Fibroblast of skin of right biceps (primary cell): Measurements from ENCODE around the gene ZNF79.

Experiments used
- DNase-seq: peaks from one replicate; pipeline ENCODE4 v3.0.0-alpha.2; 2013

The ZNF79 gene

DNA sequence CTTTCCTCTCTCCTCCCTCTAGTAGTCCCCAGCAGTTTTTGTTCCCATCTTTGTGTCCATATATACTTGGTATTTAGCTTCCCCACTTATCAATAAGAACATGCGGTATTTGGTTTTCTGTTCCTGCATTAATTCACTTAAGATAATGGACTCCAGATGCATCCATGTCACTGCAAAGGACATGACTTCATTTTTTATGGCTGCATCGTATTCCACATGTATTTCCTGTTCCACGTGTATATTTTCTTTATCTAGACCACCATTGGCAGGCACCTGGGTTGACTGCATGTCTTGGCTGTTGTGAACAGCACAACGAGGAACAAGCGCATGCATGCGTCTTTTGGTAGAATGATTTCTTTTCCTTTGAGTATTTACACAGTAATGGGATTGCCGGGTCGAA, 6.2 kb downstream of the ZNF79 start:
- no peak for DNase-seq

- no peak for DNase-seq
These were observed 13.5 kb downstream of the ZNF79 start for GRCh38 chr9:127437497-127438264.

DNA sequence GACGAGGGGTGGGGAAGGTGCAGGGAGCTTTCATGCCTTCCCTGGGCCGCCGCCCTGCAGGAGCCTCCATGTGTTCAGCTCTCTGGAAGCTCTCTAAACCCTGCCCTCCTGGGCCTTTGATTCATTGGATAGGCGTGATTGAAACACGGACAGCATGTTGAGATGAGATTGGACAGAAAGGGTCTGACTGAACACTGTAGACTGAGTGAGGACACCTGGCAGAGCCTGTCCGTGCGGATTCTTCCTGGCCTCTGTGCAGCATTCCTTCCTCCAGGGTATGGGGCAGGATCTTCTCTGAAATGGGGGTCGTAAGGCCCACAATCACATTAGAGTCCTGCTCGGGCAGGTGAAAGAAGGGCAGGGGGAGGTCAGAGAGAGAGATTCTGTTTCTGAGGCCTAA, 14.2 kb downstream of the ZNF79 start:
- DNase-seq = no peak

DNA sequence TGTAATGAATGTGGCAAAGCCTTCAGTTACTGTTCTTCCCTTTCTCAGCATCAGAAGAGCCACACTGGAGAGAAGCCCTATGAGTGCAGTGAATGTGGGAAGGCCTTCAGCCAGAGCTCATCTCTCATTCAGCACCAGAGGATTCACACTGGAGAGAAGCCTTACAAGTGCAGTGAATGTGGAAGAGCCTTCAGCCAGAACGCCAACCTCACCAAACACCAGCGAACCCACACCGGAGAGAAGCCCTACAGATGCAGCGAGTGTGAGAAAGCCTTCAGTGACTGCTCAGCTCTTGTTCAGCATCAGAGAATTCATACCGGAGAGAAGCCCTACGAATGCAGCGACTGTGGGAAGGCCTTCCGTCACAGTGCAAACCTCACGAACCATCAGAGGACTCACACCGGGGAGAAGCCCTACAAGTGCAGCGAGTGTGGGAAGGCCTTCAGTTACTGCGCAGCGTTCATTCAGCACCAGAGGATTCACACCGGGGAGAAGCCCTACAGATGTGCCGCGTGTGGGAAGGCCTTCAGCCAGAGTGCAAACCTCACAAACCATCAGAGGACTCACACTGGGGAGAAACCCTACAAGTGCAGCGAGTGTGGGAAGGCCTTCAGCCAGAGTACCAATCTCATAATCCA, 20.2 kb downstream of the ZNF79 start:
- DNase-seq = no peak

GRCh38 chr9:127444921-127445850, 21.0 kb downstream of the ZNF79 start:
- DNase-seq = peak; percentile 30

GRCh38 chr9:127445851-127446712, 21.9 kb downstream of the ZNF79 start:
- no peak for DNase-seq

DNA sequence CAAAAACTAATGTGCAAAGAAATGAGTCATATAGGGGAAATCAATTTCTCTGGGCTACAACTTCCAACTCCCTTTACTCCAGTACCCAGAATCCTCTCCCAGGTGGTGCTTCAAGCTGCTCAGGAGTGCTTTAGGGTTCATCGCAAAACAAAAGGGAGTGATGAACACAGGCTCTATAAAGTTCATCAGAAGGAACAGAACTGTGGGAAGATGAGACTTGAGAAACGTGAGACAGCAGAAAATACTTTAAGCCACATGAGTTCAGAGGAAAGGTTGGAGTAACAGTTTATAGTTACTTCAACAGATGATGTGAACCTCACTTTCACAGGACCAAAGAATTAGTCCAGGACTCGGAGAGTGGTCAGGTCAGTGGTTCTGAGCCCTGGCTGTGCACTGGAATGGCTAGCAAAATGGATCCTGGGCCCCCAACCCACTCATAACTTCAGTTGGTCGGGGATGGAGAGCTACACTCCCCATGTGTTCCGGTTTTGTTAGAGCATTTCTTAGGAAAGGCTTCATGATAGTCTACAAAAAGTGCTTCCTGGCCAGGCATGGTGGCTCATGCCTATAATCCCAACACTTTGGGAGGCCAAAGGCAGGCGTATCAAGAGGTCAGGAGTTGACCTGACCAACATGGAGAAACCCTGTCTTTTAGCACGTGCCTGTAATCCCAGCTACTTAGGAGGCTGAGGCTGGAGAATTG, 22.7 kb downstream of the ZNF79 start:
- DNase-seq = no peak

GRCh38 chr9:127447416-127448111, 23.4 kb downstream of the ZNF79 start:
- DNase-seq = peak; percentile 41

DNA sequence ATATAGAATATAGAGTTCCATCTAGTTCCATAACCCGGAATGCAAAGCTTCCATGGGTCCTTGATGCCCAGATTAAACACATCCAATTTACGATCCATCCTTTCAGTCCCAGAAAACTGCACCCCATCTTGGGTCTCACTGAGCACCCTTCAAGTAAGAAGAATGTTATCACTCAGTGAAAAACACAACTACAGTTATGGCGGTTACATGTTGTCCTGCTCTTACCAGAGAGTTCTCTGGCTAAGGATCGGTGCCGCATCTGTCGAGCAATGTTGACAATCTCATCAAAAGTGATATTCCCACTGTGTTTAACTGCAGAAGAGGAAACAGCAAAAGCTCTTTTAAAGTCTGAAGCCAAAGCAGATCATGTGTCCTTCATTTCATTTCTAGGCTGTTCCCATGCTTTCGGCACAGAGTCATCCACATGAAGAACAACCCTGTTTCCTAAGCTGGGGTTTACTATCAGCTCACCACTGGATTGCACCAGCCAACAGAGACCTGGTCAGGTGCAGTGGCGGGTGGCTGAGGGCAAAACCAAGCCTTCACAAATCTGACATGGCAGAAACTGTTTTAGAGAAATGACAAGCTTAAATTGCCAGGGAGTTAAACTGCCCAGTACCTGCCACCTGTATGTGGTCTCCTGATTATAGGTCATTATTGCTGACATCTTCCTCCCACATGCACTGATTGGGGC, 24.1 kb downstream of the ZNF79 start:
- no peak for DNase-seq

- DNase-seq = no peak
These were observed 25.3 kb downstream of the ZNF79 start for GRCh38 chr9:127449332-127449966.

GRCh38 chr9:127450243-127450760, 26.1 kb downstream of the ZNF79 start:
- peak; percentile 20 for DNase-seq

GRCh38 chr9:127450830-127451607, 26.8 kb downstream of the ZNF79 start, which contains the start of the genes LRSAM1 and RPL12:
Gene LRSAM1, plus strand, starts transcription at chr9:127451510. Its CDS starts 3,018 bp downstream, at chr9:127454528.
Gene RPL12, minus strand, starts transcription at chr9:127451406. Its CDS starts 89 bp downstream, at chr9:127451317.
- peak; percentile 94 for DNase-seq

DNA sequence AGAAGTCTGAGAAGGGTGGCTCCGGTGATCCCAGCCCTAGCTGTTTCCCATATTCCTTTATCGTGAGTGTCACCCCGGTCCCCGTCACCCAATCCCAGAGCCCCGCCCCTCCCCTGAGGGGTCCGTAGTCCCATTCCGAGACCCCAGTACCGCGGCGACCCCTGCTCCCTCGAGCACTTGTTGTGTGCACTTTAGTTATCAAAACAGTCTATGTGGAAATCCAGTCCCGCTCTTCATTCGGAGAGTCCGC, 27.4 kb downstream of the ZNF79 start:
- no peak for DNase-seq

- peak; percentile 31 for DNase-seq
These were observed 27.9 kb downstream of the ZNF79 start for GRCh38 chr9:127451858-127452656.

DNA sequence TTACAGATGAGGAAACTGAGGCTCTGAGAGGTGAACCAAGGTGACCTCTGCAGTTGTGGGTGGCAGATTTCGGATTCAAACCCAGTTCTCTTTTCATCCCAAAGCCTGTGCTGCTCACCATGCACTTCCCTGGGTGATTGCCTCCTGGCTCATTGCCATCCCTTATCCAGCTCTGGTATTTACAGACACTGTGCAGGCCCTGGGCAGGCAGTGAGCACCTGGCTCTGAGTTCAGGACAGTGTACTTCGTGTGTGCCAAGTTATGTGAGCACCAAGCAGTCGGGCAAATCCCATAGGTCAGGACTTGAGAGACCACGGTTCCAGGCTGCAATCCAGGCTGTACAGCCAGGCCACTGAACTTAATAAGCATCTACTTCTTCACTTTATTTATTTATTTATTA, 28.5 kb downstream of the ZNF79 start:
- DNase-seq = no peak

DNA sequence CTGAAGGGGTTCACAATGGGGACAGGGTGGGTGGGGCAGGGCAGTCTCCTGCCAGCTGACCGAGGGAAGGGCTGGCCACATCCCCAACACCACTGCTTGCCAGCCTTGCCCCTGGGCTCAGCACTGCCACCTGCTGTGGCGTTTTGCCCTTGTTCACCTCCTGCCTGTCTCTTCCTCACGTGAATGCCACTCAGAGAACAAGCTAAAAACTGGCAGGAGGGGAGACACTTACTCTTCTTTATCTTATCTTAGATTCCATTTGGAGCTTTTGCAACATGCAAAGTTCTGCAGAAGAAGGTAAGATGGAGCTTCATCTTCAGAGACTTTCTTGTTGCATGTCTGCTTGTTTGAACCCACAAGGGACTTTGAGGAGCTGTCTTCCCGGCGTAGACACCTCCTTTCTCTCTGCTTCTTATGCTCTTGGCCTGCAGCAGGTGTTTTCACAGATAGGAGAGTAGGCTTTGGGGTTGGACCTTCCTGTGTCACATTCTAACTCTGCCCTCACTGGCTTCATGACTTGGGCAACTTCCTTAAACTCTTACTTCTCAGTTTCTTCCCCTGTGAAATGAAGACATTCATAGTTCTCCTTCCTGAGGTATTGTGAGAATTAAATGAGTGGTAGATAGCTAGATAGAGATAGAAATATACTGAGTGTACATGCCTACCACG, 31.3 kb downstream of the ZNF79 start:
- no peak for DNase-seq

DNA sequence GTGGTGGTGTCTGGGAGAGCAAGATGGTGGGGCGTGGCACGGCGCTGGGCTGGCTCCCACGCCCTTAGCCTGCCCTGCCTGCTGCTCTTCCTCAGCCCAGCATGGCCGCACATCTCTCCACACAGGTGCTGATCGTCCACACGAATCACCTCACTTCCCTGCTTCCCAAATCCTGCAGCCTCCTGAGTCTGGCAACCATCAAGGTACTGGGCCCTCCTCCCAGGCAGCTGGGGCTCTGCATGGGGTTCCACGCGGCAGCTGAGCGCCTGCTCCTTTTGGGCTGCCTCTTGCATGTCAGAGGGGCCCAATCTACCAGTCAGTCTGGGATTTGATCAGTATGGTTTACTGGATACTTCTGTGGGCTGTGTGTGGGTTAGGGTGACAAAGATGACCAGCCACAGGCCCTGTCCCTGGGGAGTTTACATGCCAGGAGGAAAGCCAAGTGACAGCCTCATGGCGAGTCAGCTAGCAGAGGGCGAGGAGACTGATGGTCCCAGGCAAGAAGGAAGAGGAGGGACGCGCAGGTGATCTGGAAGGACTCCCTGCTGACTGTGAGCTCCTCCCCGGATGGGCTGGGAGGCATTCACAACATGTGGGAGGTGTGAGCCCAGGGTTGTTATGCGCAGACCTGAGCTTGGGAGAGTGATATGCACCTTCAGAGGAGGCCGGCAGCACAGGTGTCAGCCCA, 33.2 kb downstream of the ZNF79 start:
- DNase-seq = no peak
